Measurements from ENCODE around the gene PTPRR.

The PTPRR gene

DNA sequence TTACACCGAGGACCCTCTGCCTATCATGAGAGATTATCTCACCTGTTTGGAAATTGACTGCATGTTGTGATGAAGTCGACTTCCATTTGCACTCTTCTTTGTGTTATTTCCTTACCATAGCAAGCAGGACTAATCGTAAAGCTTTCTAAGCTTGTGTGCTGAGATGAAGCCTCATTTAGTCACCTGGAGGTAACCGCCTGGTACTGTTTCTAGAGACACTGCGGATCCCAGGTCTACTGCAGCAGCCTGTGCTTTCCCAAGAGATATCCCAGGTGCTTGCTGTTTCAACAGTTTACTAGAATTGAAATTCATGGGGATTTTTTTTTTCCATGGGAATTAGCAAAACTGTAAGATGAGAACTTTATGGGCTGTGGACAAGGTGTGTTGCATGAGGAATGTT, 131.8 kb downstream of the PTPRR start:
- DNase-seq: no peak

DNA sequence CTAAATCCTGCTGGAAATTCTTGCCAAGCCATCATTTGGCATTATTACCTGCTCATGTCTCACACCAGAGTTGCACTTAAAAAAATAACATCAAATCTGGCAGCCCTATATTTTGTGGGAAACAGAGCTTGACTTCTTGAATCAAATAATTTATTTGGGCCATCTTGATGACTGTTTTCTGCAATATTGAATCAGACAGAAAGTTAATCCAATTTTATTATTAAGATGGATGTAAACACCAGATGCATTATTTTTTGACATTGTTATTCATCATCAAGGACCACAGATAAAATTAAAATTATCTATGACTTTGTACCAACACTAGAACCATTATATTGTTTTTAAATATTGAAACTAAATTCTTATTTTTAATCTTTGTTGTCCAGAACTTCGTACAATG, 132.9 kb downstream of the PTPRR start:
- no peak for DNase-seq

DNA sequence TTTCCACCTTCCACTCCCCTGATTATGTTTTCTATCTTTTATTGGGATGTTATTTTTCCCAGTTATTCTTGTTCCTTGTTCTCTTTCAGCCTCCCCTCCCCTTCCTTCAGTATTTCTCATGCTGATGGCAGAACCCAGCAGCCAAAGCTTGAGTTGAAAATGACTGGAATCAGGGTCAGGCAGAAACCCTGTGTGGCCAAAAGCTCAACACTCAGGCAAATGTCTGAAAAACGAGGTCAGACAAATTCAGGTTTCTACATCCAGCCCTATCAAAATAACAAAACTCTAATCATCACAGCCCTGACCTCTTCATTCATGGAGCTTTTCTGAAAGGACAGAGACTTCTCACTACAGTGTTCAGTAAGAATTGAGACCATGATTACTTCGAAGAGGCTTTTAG, 134.6 kb downstream of the PTPRR start:
- no peak for DNase-seq

DNA sequence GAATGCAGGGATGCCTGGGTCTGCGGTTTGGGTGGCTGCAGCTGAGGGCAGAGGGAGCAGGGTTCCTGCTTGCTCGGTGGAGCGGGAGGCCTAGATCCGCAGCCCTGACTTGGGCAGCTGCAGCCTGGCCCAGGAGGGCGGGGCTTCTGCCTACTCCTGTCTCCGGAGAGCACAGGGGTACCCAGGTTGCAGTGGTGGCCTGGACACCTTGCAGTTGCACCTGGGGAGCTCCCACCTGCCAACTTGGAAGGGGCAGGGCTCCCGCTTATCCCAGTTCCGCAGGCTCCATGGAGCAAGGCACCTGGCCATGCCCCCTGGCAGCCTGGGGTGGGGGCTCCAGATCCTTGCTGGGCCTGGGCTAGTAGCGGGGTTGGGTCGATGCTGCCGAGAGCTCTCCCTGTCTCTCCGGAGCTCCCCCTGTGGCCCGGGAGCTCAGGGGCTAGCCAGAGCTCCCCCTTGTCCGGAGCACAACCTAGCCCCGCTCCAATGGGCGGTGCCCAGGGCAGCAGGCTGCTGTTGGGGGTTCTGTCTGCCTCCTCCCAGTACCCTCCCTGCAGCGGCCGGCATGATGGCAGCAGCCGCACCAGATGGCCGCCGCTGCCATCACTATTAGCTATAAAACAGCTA, 136.4 kb downstream of the PTPRR start:
- no peak for DNase-seq

DNA sequence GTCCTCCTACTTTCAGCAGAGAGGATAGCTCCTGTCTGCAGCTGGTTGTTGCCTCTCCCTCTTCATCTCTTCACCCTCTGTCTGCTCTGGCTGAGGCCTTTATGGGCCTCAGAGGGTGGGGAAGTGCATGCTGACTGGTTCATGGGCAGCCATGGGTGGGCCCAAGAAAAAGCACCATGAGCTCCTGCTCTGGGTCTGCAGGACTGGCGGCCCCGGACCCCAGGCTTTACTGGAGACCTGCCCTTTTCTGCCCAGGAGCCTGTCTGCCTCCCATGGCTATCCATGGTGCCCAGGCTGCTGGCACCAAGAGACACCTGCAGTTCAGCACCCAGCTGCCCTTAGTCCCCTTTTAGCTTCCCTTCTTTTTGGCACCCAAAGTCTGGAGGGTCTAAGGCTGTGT, 137.1 kb downstream of the PTPRR start:
- DNase-seq: no peak

DNA sequence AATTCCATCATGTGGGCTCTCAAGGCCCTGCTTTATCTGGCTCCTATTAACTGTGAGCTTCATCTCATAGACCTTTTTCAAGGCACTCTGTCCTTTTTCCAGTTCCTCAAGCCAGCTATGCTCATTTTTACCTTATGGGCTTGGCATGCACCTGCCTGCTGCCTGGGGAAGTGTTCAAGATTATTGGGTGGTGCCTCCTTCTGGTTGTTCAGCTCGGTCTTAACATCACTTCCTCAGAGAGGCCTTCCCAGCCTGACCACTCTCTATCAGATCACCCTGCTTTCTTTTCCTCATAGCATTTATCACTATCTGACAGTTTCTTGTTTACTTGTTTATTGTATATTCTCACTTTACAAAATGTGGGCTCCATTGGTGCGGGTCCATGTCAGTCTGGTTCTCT, 141.3 kb downstream of the PTPRR start:
- DNase-seq: no peak

DNA sequence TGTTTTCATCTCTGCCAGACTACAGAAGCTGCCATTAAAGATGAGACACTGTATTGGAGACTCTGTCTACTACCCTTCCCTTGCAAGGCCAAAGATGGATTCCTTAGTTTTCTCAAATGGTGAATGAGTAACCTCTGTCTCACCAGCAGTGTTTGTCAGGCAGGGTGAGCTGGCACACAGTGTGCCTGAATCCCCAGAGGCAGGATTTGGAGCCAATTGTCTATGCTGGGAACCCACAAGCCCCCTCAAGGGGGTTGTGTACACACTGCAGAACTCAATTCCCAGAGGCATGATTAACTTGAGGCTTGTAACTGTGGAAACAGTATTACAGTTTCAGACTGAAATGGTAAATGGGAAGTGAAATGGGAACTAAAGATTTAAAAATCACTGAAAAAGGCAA, 146.5 kb downstream of the PTPRR start:
- DNase-seq: peak in 1 of 4 experiments; percentile 0

DNA sequence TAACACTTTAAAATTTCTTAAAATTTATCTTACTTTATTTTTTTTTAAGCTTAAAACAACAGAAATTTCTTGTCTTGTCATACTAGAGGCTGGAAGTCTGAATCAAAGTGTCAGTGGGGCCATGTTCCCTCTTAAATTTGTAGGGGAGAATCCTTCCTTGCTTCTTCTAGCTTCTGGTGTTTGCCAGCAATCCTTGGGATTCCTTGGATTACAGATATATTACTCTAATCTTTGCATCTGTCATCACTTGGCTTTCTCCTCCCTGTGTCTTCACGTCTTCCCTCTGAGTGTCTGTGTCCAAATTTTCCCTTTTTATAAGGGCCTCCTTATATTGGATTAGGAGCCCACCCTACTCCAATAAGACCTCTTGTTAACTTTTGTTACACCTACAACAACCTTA, 147.7 kb downstream of the PTPRR start:
- DNase-seq: no peak

DNA sequence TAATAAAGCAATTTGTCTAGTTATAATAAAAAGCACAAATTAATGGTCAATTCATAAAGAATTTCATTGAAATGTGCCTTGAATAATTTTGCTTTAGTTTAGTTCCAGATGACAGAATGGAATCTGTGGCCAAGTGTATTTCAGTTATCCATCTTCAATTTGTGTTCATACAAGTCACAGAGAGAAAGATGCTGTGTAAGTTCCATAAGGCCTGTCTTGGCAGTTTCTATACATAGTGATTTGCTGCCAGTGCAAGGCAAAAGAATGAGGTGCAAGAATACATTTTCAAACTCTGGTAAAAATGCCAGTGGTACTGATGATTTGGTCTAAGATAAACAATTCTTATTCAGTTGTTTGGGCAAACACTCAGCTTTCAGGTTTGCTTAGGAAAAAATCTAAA, 149.0 kb downstream of the PTPRR start:
- no peak for DNase-seq

DNA sequence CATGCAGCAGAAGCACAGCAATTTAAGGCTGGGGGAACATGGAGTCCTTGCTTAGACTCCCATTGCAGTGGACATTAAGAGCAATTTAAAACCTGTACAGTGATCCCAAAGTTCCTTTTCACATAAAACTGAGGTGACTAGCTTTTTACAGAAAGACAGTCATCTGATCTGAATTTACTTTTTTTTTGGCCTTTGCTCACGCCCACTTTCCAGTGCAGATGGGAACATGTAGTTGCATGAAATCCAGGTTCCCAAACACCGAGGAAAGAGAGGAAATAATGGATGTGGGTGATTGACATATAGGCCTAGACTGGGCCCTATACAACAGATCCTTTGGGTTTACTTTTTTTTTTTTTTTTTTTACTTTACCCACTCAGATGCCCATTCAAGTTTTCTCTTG, 156.9 kb downstream of the PTPRR start:
- DNase-seq: no peak

DNA sequence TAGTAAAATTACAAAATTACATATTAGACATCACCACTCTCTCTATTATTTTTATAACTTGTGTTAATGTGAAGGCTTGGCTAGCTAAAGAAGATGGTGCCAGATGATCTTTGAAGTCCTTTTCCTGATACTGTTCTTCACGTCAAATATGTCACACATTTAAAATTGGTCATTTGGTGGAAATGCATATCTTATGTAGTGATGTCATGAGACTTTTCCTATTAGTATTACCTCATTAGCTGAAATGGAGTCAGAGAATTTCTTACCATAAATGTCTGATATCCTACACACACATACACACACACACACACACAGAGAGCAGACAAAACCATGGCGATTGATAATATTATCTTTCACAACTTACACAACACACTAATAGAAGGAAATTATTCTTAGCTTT, 158.5 kb downstream of the PTPRR start:
- DNase-seq: no peak

DNA sequence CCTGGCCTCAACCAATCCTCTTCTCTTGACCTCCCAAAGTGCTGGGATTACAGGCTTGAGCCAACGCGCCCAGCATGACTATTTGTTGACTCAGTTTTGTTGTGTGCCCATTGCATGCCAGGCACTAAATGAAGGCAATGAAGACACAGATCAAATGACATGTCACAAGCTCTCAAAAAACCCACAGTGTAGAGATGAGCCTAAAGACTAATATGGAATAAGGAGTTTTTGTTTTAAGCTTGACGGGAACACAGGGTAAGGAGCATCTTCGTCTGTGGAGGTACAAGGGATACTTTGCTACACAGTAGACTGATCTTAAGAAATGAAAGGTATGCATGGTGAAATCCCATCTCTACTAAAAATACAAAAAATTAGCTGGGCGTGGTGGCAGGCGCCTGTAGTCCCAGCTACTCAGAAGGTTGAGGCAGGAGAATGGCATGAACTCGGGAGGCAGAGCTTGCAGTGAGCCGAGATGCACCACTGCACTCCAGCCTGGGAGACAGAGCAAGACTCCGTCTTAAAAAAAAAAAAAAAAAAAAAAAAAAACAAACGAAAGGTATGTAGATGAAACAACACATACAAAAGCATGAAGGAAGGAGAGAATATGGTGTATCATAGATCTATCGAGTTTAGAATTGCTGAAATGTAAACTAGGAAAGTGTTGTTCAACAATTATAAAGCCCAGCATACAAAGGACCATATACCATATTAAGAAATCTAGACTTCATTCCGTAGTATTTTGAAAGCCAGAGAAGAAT, 161.2 kb downstream of the PTPRR start:
- DNase-seq: no peak

DNA sequence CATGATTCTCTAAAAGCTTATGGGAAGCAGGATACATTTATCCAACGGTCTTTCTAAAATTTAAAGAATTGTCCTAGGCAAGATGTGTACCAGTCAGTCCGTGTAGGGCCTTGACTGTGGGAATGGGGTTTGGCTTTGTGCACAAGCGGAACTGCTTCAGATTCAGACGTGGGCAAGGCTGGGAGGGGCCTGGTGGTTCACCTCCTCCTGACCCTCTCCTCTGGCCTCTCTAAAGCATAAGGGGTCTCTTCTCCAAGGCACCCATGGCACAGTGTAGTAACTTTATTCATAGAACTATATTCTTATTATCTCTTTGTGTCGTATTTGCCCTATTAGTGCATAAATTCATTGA, 162.1 kb downstream of the PTPRR start:
- no peak for DNase-seq

DNA sequence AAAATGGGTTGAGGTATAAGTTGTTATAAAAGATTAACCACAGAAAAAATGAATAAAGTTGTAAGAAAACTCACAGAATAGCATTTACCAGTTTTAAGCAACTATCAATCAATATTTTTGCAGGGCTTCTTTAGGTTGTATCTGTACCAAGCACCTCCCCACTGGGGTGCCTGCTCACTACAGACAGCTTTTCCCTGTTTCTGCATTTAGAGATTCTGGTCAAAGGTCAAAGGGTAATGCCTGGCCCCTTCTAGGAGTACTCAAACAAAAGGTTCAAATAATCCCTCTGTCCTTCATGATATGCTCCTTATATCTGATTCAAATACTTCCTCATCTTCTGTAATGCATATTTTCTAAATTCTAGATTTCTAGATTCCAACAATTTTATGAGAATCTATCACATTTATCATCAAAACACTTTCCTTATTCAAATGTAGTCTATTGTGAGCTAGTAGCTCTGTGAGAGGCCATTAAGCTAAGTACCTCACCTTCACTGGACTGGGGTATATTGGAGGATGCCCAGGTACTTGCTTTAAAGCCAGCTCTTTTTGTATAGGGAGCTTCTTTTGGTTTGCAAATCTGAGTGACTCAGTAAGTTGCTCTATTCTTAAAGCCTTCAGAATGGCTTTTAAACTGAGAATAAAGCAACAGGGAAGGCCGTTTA, 162.6 kb downstream of the PTPRR start:
- no peak for DNase-seq

DNA sequence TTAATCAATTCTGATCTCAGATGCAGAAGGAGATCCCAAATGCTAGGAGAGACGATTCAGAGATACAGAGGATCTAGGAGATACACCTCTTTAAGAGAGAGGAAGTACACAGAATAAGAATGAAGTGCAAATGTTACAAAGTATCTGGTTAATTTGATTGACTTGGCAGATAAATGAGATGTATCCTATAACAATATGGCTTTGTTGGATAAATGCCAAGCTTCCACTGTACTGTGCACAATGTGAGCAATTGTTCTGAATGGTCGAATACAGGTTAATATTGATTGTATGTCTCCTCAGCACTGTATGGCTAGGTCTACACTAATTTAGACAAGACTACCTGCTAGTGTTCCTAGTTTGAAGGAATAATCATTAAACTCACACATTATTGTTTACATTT, 163.7 kb downstream of the PTPRR start:
- no peak for DNase-seq

DNA sequence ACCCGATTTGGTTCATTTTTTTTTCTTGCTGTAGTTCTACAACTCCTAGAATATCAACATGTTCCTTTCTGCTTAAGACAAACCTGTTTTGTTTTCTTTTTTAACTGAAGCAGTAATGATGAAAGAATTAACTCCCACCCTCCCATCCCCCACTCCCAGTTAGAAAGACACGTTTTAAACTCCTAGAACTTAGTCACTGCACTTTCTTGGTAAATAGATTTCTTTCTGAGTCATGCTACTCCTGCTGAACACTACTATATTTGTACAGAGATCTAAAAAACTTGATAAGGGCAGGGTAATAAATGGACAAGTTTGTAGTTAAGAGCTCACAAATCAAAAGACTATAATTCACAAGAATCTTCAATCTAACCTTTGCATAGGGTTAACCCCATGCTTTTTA, 164.4 kb downstream of the PTPRR start:
- DNase-seq: no peak

DNA sequence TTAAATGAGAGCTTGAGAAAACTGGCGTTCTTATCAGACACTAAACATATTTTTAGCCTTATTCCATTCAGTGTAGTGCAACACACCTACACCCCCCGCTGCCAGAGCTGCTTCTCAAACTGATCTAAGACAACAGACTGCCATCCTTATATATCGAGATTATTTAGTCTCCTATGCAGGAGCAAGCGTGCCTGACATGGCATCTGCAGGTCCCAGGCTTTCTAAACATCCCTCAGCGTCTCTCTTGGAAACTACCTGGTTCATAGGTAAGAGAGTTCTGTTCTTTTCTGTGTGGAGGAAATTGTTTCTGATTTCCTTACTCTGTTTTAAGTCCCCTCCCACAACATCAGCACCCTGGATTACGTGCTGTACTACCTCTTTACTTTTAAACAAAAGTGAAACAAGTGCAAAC, 166.2 kb downstream of the PTPRR start:
- no peak for DNase-seq

DNA sequence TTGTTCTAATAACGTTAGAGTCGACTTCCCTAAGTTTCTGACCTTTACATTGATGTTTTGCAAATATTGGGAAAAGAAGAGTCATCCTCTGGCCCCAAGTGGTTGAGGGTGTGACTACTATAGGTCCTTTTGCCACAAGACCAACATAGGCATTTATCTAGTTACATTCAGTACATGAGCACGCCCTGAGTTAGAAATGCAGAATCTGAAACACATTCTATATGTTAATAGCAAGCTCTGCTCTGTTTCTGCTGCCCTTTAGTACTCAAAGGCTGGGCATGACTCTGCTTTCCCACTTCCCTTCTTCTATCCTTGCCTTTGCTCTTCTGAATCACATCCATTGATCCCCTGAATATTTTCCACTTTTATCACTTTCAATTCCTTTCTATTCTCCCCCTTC, 168.2 kb downstream of the PTPRR start:
- DNase-seq: no peak

DNA sequence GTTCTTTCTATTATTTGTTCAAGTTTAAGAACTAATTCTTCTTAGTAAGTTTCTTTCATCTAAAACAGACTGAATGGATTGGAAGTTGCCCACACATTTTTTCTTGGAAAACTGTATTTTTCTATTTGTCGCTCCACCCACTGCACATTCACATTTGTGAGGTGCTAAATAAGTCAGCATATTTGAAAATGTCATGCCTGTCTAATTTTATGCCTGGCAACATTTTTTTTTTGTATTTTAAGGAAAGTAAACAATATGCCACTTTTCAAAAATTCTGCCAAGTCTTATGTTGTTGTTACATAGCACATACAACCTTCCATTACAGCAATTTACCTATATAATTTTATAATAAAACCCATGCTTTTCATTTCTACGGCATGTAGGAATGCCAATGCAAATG, 170.6 kb downstream of the PTPRR start:
- no peak for DNase-seq

DNA sequence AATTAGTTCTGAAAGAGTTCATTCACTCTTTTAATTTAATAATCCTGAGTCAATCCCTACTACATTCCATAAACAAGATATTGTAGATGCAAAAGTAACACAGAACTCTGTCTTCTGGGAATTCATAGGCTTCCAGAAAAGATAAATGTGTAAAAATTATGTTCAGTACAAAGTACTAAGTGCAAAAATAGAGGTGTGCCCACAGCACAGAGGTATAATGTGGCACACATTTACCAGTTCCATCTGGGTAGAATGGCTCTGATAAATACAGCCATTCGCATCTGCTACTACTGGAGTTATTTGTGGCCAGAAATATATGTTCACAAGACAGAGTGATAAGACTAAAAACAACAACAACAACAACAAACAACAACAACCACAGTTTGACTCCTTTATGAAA, 171.7 kb downstream of the PTPRR start:
- DNase-seq: no peak

DNA sequence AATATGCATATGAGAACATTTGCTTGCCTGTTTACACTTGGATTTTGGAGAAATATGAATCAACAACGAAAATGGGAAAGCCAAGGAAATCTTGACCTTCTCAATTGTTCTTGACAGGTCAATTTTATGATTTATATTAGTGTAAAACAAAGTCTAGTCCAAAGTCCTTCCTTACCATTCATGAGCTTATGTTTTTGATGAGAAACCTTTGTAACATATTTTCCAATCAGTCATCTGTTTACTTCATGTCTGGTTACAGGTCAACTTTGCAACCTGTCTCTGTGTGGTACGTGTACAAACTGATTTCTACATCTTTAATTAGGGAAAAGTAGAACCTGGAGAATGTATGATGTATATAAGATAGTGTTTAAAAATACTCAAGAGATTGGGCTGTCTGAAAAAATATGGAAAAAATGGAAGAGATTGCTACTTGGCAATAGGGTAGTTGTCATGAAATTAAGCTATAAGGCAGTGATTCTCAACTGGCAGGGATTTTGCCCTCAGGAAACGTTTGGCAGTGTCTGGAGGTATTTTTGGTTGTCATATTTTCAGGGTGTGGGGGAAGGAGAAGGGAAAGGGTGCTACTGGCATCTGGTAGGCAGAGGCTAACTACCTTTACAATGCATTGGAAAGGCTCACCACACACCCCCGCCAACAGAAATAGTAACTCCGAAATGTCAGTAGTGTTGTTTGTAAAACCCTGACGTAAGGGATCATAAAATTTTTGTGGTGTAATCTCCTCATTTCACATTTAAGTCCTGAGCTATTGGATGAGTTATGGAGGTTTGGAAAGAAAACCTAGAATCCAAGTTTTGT, 172.9 kb downstream of the PTPRR start:
- no peak for DNase-seq

DNA sequence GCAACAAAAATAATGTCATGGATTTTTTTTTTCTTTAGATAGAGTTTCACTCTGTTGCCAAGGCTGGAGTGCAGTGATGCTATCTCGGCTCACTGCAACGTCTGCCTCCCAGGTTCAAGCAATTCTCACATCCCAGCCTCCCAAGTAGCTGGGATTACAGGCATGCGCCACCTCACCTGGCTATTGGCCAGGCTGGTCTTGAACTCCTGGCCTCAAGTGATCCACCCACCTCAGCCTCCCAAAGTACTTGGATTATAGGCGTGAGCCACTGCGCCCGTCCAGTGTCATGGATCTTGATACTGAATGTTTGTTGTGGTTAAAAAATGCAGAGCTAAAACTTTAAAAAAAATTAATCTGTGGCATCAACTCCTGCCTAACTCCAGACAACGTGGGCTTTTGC, 175.5 kb downstream of the PTPRR start:
- DNase-seq: no peak

DNA sequence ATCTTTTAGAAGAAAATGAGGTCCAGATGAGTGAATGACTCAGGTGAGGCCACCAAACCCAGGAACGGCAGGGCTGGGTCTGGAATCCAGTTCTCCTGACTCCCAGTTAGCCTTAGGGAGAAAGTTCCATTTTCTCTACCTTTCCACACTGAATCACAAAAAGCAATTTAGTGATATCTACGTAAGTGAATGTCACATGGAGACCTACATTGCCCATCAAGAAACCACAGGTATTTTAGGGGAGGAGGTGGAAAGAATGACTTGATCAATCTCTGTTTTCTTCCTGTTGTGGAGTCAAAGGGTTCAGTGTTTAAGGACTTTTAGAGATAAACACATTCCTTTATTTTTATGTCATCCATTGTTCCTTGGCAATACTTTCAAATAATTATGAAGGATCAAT, 176.4 kb downstream of the PTPRR start:
- DNase-seq: no peak

DNA sequence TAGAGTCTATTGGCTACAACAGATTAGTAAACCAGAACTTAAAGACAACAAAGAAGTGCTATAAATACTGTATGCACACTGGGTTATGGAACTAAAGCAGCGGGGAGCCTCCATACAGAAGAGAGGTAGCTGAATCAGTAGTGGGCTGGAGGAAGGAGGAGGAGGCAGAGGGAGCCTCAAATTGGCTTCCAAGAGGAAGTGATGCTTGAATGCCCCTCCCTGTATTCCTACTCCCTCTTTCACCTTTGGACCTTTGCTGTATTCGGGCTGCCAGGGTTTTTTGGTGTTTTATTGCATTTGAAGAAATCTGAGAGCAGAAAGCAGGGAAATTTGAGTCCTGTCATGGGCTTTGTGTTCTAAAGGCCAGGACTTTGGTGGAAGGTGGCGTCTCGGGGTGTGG, 179.3 kb downstream of the PTPRR start:
- DNase-seq: no peak
